Measurements from ENCODE around the gene PRKAG2.
"Not testable (repeated sequence)": the region's sequence is repeated elsewhere in the genome, so short reads cannot be mapped to it uniquely, and the experiment has no call there.

PRKAG2 gene

DNA sequence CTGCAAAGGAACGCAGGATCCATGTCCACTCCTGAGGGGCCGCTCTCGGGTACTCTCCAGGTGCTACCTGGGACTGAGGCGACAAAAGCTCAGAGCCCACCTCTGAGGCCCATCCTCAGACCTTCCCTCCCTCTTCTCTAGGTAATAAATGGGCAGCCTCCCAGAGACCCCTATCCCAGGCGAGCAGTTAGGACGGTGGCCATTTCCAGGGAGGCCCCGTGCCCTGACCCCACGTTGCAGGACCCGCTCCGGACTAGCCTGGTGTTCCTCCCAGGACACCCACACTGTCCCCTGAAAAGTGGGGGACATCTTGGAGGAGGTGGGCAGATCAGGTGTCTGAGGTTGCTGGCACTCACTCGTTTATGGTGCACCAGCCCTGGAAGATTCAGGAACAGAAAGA is 44.3 kb downstream of the PRKAG2 start:
- no peak for DNase-seq

DNA sequence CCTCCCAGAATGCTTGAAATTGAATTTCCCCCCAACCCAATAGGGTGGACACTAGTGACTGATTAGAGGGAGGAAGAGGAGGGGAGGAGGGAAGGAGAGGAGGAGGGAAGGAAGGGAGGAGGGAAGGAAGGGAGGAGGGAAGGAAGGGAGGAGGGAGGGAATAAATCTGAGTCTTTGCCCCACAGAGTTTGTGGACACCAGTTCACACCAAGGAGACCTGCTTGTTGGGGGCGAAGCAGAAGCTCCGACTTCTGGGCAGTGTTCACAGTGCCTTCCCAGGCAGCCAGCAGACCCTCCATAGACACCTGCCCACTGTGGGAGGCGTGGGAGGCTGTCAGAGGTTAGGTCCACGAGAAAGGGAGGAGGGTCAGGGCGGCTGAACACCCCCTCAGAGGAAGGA is 44.8 kb downstream of the PRKAG2 start:
- no peak for DNase-seq

DNA sequence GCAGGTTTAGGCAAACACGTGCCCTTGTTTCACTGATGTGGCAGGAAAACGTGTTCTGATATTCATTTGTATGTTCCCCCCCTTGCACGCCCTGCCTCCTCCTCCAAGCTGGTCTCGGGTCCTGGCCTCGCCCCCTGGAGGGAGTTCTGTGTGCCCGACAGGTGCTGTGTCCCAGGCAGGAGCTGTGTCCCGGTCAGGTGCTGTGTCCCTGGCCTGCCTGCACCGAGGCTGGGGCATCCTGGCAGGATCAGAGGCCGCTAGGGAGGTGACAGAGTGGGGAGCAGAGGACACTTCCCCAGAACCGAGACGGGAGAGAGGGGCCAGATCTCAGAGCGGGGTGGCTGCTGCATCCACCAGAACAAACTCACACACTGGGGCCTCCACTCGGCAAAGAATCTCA is 45.3 kb downstream of the PRKAG2 start:
- no peak for DNase-seq

DNA sequence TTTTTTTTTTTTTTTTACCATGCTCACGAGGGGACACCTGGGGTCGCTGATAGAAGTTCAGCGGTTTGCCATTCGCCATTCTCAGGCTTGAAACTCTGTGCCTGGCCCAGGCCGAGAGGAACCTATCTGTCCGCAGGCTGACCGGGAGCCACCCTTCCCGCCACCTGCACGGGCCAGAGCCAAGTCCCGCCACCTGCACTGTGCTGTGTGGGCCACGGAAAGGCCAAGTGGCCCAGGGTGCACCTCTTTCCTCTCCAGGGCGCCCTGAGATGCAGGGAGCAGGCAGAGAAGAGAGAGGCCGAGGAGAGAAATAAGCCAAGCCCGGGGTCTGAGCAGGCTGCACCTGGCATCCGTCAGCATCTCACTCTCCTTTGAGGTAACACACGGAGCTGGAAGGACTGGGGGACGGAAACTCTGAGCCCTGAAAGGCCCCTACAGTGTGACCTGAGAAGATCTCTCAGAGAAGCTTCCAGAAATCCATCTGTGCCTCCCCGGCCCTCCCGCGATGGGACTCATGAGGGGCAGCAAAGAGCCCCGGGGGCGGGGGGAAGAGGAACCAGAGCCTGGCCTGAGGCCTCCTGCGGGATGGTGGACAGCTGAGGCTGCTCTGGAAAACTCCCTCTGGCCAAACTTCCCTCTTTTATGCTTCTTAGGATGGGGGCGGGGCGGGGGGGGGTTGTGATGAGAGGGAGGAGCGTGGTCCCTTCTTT is 46.6 kb downstream of the PRKAG2 start:
- no peak for DNase-seq

DNA sequence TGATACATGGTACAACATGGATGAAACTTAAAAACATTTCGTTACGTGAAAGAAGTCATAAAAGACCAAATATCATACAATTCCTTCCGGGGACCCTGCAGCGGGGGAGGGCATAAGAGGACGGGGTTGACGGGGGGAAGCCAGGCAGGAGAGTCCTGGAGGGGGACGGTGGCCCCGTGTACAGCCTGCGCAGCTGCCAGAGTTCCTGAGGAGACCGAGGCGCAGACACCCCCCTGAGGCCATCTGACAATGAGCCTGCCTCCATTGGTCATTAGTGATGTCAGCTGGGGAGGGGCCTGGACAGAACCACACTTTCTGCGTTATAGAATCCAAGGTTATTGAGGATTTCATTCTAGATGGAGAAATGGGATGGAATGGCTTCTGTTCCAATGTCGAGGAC is 47.2 kb downstream of the PRKAG2 start:
- no peak for DNase-seq

DNA sequence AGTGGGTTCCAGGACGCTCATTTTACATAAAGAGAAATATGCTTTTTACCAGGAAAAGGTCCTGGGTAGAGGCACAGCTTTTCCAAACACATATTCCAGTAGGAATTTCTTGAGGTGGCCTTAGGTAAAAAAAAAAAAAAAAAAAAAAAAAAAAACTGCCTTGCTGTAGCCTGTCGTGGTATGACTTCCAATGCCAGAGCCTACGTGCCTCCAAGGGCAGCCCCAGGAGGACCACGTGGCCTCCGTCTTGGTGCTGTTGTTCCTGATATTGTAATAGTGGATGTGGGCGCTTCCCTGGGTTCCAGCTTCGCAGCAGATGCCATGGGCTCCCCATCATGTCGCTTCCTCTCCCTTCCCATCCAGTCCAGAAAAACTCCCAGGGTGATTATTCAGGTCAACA is 49.3 kb downstream of the PRKAG2 start:
- no peak for DNase-seq

DNA sequence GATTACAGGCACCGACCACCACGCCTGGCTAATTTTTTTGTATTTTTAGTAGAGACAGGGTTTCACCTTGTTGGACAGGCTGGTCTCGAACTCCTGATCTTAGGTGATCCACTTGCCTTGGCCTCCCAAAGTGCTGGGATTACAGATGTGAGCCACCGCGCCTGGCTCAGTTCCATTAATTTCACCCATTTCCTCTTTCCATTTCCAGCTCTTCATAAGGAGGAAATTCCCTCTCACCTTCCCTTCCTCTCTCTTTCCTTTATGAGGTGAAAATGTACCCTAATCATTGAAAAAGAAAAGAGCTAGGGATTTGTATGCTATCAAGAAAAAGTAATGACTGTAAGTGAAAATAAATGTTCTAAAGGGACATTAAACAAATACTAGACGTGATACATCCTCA is 50.6 kb downstream of the PRKAG2 start:
- not testable (repeated sequence) for DNase-seq

DNA sequence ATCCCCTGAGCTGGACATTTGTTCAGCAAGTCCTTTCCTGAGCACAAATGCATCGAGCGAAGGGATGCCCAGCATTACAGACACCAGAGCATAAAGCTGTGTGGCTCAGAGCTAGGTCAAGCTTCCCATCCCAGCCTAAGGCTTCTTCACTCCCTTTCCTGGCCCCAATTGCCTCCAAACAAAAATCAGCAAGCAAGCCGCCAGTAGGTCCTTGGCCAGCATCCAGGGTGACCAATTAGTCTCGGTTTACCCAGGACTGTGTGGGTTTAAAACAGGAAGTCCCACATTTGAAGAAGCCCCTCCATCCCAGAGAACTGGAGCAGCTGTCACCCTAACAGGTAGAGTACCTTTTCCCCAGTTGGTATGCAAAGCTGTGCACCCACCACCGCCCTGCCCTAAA is 51.2 kb downstream of the PRKAG2 start:
- DNase-seq = no peak

DNA sequence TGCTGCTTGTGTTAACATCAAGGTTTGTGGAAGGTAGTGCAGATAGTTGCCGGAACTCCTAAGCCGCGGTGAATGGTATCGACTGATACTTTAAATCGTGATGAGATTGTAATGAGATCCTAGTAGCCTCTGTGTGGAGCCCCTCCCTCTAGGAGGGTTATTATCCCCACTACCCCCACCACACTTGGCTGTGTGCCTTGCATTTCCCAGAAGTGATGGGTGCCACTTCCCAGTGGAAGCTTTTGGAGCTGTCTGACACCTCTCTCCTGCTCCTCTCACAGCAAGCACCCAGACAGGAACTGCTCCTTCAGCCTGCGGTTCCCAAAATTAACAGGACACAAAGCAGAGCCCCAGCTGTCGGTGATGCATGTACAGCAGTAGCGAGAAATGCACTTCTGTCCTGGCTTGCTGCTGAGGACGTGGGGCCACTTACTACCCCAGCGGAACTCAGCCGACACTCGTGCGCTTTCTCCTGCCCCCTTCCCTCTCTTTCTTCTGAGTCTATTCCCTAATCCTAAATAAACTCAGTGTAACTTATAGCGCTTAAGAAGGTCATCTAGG is 52.5 kb downstream of the PRKAG2 start:
- DNase-seq = no peak

DNA sequence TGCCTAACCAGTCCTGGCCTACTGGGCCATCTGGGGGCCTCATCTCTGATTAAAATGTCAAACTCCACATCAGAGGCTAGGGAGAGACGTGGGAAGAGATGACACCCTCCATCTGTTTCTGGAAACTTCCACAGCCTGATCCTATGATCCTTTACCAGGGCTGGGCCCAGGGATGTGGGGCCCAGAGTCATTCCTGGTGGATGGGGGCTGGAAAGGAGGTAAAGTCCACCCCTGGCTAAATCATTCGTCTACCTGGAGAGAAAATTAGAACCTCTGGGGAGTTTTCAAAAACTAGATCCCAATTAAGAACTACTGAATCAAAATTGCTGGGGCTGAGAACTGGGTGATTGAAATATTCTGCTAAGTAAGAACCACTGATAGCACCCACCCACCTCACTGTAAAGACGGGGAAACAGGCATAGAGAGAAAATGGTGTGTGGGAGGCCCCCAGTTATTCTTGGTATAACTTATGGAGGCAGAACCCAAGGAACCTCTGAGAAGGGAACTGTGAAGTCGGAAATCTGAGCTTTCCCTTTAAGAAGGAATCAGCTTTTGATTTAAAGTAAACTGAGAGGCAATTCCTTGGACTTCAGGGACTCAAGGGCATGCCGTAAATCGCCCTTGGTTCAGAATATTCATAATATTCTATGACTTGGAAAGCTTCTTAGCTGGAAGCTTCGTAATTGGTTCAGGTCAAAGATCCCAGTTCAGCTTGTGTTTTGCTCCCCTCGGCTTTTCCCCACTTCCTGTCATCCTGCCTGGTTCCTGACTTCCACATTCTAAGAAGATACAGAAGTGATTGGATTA is 53.1 kb downstream of the PRKAG2 start:
- DNase-seq = no peak

DNA sequence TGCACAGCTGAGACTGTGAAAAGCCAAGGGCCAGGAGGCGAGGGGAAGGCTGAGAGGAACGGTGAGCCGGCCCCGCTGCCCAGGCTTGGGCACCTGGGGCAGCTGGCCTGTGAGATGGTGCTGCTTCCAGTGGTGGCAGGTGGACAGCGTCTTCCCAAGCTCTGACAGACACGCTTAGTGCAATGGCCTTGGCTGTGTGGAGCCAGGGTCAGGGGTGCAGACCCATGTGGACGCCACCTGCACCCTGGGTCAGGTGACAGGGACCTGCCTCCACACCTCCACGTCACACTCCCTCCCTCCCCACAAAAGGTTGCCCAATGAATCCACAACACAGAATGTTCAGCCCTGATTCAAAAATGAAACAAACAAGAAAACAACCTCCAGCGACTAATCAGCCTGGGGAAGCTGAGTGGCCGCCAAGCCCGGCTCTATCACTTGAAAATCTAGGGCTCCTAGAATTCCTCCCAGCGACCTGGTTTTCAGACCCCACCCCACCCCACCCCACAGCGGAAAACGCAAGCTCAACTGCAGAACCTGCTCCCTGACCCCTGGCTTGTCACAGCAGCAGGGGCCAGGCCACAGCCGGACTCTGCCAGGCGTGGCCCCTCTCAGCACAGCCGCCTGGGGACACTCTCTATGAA is 54.3 kb downstream of the PRKAG2 start:
- no peak for DNase-seq

DNA sequence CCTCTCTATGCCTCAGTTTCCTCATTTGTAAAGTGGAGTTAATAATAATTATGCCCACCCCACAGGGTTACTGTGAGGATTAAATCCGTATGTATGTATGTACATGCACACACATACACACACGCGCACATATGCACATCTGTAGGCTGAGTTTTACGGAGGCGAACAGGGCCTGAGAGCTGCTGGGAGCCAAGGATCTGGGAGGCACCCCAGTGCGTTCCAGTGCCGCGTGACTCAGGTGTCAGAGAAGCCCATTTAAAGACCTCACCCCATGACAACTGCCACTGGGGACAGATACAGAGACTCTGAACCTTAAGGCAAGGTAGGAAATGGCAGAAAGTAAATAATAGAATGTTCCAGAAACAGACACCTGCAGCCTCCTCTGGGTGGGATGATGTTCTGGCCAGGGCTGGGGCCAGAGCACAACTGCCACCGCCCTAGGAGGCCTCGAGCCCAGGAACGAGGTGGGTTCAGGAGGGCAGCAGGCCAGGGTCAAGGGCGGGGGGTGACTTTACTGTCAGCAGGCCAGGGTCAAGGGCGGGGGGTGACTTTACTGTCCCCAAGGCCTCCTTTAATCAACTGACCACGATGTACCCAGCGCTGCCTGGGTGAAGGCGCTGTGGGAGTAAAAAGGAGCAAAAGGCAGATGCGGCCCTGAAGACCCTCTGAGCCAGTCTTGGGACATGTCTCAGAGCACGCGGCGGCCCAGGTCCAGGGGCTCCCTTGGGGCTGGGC is 54.9 kb downstream of the PRKAG2 start:
- DNase-seq = no peak

DNA sequence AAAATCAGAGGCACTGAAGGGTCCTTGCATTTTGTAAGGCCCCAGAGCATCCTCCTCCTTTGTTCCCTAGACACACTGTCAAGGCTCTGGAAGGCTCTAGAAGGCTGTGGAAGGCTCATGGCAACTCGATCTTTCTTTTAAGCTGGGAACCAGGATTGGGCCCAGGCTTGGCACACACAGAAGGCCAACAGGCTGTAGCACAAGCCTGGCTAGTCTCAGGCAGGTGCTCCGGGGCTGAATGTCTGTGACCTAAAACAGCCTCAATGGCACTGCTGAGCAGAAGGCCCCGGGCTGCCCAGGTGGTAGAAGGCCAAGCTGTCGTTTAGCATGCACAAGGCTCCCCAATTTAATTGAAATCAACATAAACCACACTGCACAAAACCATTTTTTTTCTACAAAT is 55.7 kb downstream of the PRKAG2 start:
- DNase-seq = no peak

DNA sequence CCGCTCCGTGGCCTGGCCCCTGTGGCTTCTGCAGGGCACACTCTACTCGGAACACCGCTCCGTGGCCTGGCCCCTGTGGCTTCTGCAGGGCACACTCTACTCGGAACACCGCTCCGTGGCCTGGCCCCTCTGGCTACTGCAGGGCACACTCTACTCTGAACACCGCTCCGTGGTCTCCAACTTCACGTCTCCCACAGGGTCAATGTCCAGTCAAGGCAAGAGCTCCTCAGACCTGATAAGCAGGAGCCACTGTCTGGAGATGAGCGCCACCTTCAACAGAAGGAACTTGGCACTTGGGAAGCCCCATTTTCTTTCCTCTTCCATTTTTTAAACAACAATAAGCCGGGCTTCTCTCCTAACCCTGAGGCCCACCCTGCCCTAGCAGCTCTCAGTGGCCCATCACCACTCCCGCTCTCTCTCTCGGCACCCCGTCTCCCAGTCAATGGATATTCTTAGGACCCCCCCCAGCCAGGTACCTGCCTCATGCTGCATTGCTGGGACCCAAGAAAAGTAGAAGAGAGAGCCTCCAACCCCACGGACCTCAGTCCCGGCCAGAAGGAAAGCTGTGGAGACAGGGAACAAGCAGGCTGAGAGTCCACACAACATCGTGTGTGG is 56.3 kb downstream of the PRKAG2 start:
- no peak for DNase-seq

DNA sequence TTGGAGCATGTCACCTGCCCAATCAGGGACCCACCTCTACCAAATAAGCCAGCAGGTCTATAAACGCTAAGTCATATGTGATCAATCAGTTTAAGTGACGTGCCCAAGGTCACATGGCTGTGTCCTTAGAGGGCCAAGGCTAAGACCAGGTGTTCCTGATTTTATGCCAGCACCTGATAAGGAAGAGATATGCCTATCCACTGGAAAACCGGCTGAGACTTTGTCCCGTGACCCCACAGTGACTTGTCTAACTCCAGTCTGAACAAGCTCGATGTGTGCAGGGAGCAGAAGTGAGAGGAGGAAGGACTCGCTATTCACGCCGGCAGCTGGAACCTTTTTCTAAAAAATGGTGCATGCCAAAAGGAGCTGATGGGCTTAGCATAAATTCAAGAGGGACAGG is 57.0 kb downstream of the PRKAG2 start:
- DNase-seq = no peak

DNA sequence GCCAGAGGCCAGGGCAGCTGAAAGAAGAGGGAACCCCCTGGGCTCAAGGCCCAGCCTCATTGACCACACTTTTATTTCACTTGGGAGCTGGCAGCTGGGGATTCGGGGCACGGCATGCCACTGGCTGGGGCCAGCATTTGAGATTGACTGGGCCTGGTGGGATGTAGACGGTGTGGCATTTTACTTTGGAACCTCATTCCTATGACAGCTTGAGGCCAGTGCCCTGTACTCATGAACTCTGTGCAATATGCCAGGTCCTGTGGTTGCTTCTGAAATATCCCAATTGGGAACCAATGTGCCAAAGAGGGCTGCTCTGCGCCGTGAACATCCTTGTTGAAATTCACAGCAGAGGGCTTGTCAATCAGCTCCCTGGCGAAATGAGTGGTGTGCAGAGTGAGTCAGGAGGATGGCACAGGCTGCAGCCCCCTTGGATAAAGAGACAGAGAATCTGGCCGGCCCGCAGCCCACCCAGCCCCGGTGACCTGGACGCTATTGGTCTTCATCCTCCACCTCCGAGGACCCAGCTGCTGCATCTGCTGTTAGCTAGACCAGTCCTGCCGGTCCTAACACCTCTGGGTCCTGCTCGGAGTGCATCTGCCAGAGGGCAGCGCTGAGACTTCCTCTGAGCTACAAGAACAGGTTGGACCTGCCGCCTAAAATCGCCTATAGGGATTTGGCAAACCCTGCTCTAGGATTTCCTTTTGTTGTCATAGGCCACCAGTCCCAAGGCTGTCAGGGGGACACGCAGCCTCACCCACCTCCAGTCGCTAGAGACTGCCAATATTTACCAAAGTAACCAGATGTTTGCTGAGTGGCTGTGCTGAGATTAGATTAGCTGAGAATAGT is 58.0 kb downstream of the PRKAG2 start:
- DNase-seq = no peak

DNA sequence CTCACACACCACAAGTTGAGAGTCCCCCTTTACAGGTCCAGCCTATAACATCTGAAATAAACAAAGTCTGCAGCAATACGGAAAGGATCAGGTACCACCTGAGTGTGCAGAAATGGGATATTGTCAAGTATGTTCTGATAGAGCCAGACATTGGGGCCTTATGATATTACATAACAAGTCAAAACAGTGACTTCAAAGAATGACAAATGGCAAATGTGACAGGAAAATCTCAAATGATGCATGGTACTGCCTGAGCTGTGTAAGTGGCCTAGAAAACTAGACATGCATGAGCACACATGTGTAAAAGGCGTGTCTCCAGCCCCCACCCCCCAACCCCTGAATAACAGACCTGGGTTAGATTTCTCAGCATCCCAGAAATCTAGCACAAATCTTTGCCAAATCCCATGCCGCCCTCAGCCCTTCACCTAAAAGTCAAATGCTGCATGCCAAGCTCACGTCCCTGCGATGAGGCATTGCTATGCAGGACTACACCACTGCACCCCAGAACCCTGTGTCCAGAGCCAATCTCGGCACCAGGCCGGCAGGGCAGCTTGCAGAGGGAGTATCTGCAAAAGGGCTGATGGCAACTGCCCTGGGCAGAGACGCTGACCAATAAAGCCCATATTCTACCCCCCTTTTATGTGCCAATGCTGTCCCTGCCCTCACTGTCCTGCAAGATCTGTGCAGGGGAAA is 58.8 kb downstream of the PRKAG2 start:
- DNase-seq = no peak

DNA sequence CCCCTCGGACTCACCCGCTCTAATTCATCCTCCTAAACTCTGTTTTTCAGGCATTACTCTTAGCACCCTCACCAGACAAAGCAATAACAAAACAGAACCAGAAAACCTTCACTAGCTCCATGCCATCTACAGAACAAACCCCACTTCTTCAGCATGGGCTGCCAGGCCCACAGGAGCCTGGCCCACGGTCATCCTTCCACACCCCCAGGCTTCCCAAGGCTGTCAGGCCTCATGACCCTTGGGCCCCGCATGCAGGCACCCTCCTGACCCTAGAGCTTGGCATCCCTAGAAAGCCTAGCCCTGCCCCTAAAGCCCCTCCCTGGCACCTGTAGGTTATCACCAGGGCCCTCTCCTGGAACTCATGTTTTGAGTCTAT is 59.6 kb downstream of the PRKAG2 start:
- no peak for DNase-seq

DNA sequence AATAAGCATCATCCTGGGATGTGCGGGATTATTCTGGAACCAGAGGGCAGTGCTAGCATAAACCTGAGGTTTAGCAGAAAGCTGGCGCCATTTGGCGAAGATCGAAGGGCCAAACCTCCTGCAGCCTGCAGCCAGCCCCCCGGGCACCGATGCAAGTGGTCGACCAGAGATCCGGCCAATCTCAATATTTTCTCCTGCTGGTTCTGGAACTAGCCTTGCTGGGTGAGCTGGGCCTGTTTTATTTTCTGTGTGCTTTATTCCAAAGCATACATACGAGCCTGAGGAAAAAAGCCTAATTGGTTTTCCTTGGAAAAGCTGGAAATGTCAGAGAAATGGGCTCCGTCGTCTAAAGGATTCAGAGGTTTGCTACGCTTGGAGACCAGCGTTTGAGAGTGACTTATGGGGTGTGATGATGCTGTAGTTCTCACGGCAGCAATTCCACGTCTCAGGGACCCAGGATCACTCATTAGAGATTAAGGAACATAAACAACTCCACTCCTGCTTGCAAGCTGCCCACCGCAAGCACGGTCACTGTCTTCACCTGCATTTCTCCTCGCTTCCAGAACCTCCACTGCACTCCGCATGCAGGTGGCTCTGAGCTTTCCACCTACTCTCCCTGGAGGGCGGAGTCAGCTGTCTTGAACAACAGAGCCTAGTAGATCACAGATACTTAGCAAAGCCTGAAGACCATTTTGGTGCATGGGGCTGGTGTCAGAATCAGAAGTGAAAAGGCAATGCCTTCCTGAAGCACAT is 60.2 kb downstream of the PRKAG2 start:
- DNase-seq = no peak

DNA sequence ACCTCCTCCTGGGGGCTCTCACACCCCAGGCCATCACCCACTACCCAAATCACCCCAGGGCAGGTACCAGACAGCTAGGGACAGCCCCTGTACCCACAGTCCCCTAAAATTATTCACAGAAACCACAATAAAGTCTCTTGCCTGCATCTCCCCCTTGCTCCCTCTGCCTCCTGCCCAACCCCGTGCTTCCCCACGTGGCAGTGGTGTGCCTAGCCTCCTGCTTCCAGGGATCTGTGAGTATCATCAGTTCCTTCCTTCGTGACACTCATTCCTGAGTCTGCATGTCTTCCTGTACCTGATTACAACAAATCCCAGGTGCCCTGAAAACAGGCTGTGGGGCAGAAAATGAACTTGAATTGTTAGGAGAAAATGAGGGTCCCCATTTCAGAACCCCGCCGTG is 61.5 kb downstream of the PRKAG2 start:
- no peak for DNase-seq

Data from activated CD4-positive, alpha-beta T cell treated with anti-CD3 and anti-CD28 coated beads for 1 hour (primary cell).